ENCODE data around the gene KCNQ1.

The KCNQ1 gene

DNA sequence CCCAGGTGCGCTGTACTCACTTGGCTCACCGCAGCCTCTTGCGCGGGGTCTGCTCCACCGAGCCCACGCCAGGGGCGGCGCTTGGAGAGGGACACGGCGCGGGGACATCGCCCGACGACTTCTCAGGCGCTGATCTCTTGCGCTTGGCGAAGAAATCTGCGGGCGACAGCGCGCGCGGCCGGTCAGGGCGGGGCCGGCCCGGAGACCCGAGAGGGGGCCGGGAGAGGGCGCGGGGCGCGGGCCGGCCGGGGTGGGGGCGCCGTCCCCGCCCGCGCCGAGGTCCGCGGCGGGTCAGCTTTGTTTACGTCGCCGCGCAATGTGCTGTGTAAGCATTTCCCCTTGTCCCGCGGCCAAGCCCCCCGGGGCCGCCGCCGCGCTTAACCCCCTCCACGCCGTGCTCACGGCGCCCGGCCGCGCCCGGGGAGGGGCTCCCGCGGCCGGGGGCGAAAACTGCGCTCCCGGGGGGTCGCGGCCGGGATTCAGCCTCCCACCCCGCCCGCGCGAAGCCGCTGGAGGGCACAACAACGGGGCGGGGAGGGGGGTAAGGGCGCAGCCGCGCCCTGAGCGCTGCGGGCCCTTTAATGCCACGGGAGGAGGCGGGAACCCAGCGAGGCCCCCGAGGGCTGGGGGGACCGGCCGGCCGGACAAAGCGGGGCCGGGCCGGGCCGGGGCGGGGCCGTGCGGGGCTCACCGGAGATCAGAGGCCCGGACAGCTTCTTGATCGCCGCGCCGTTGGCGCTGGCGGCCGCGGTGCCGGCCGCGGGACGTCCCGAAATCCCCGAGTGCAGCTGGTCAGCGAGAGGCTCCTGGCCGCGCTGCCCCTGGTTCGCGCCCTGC lies 439.4 kb downstream of the KCNQ1 start:
- DNase-seq (ENCODE audit: low read depth in 2 of 2), result no peak

GRCh38 chr11:2885017-2885677 lies 440.3 kb downstream of the KCNQ1 start:
- no peak for DNase-seq (ENCODE audit: low read depth in 2 of 2)

- peak; percentile 61 to 75 for DNase-seq (ENCODE audit: low read depth in 2 of 2)
Observed at GRCh38 chr11:2885678-2886081, 440.9 kb downstream of the KCNQ1 start, which contains the start of gene CDKN1C. Gene CDKN1C, minus strand, starts transcription at chr11:2885775. Its CDS starts 319 bp downstream, at chr11:2885456.

GRCh38 chr11:2886191-2886894 lies 441.5 kb downstream of the KCNQ1 start:
- DNase-seq (ENCODE audit: low read depth in 2 of 2), result no peak

DNA sequence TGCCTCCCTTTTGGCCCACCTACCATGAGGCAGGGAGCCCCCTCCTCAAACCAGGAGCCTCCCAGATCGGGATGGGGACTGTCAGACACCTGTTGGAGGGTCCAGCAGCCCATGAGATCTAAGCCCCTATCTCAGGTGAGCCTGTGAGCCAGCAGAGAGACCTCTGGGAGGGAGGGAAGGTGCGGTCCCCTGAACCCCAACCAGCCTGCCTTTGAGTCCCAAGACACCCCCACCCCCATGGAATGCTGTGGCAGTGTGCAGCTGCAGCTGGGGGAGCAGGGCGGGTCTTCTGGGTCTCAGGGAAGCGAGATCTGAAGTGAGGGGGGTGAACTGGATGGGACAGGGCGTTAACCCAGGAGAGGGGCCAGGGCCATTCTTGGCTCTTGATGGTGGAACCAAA lies 442.1 kb downstream of the KCNQ1 start:
- no peak for DNase-seq (ENCODE audit: low read depth in 2 of 2)

- no peak for DNase-seq (ENCODE audit: low read depth in 2 of 2)
Observed at GRCh38 chr11:2887515-2888195, 442.8 kb downstream of the KCNQ1 start.

- peak; percentile 67 to 73 for DNase-seq (ENCODE audit: low read depth in 2 of 2)
Observed at GRCh38 chr11:2888266-2888968, 443.6 kb downstream of the KCNQ1 start.

DNA sequence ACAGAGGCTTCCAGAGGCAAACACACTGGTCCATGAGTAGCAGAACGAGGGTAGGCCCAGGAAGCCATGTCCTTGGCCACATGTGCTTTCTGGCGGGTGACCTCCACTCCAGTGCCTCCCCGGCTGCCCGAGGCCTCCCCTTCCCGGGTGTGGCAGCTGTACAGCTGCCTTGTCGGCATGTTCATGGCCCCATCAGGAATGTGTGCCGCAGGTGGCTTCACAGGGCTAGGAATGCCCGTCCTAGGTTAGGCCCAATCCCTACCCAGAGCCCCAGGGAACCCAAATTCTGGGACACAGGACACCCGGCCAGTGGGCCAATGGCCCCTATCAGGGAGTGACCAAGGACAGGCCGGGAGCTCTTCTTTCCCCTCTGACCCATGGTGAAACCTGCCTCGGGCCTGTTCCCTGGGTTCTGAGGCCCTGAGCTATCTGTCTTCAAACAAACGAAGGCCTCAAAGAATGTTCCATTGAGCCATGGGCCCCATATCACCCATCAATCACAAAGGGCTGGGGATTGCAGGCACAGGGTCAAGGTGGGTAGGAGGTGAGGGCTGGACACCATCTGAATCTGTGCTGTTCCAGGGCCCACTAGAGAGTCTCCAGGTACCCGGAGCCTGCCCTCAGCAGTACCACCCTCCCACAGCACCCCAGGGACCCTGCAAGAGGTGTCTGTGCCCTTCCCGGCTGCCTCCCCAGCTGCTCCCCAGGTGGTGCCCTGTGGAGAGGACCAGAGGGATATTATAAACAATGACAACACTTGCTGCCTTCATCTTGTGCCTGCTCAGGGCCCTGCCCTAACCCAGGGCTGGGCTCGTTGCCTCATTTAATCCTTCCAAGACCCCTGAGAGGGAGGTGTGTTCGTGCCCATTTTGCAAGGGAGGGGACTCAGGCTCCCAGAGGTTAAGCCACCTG lies 444.8 kb downstream of the KCNQ1 start:
- no peak for DNase-seq (ENCODE audit: low read depth in 2 of 2)

DNA sequence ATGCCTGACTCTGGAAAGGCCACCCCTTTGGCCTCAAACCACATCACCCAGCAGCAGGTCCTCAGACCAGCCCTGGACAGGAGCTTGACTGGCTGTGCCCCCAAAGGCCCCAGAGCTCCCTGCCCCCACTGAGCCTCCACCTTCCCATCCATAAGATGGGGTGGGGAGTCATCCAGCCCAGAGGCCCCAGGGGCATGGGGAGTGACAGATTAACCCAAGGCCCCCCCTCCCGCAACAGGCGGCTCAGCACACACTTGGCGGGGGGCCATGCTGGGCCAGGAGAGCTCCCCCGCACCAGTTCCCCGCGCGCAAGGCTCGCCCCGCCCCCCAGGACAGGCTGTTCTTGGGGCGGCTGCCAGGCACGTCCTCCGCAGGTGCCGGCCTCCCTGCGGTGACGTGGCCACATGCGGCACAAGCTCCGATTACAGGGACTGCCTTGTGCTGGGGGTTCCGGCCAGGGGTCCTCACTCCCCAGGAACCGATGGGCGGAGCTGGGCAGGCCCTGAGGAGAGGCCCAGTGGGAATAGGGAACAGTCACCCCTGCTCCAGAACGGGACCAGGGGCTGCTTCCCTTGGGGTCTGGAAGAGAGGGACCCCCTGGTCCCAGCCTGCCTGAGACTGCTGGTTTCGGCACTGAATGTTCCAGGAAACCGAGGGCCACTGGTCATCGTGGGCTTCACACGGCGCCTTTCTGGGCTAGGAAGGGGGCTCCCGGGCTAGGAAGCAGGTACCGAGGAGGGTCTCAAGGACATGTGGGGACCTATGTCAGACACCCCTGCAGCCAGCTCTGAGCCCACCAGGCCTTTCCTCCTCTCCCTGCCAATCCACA lies 445.9 kb downstream of the KCNQ1 start:
- DNase-seq (ENCODE audit: low read depth in 2 of 2), result no peak

DNA sequence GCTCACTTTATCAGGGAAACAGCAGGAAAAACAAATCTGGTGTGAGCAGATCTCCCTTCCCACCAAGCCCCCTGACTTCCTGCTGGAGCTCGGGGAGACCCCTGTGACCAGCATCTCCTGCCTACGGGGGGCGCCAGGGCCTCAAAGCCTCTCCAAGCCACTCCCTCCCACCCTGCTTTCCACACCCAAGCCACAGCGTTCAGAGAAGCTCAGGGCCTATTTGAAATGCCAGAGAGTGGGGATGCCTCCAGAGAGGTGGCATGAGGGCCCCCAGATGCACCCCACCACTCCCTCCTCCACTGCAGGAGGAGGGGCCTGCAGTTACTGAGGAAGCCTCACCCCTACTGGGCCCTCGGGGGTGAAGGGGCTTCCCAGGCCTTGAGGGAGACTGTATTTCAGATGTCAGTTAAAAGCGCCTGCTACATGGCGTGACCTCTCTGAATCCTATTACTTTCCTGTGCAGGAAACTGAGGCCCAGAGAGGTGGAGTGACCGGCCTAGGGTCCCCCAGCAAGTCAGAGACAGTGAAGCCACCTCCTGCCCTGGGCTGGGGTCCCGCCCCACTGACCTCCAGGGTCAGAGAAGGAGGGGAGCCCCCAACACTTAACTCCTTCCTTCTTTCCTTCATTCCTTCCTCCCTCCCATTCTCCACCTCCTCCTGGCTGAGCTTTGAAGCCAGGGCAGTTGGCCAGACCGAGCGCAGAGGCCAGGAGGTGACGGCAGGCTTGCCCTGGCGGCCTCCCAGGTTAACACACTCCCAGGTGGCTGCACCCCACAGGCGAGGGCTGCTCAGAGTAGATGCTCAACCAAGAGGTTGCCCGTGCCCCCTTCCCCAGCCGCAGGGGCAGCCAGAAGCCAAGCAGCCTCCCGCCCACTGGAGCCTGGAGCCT lies 446.8 kb downstream of the KCNQ1 start:
- no peak for DNase-seq (ENCODE audit: low read depth in 2 of 2)

DNA sequence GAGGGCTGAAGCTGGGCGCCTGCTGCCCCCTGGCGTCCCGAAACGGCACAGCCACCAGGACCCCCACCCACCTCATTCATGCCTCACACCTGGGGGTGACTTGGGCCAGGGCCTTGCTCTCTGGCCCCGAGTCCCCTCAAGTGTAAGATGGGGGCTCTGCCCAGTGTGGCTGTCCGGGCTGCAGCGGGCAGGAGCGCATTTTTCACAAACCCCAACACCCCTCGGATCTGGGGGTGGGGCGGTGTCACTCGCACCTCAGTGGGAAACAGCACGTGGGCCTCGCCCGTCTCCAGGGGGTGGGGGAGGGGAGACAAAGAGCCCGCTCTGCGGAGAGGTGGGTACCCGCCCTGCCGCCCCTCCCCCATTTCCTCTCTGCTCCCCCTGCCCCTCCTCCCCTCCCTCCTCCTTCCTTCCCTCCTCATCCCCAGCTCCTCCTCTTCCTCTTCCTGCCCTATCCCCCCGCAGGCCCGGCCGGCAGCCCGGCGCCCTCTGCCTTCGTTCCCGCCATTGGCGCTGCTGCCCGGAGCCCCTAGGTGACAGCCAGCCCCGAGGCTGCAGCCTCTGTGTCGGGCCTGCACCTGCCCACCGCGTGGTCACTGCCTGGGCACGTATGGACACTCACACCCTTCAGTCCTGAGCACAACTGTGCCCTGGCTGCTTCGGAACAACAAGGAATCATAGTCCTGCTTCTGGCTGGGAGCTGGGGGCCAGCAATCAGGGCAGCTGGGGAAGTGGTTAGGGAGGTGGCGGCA lies 447.6 kb downstream of the KCNQ1 start:
- DNase-seq (ENCODE audit: low read depth in 2 of 2), result peak in 1 of 2 donors; percentile 30

DNA sequence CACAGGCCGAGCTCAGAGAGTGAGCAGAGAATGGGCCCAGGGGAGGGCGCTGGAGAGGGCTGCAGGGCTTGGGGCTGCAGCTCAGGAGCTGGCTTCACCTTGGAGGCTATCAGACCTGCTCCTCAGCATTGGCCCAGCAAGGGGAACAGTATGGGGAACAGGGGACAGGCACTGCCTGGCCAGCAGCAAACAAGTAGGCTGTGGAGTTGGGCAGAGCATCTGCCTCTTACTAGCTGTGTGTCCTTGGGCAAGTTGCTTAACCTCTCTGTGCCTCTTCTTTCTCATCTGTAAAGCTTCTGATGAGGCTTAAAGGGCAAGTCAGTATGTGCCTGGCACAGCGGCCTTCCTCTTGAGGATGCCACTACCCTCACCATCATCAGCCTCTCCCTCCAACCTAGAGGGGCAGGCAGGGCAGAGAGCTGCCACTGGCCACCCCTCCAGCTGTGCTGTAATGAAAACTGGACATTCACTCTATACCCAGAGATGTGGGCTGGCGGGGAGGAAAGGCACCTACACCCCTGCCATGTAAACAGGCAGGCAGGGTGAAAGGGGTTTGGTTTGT lies 448.2 kb downstream of the KCNQ1 start:
- no peak for DNase-seq (ENCODE audit: low read depth in 2 of 2)

GRCh38 chr11:2893935-2894334 lies 449.1 kb downstream of the KCNQ1 start:
- DNase-seq (ENCODE audit: low read depth in 2 of 2), result no peak

GRCh38 chr11:2896047-2896446 lies 451.2 kb downstream of the KCNQ1 start:
- no peak for DNase-seq (ENCODE audit: low read depth in 2 of 2)

- no peak for DNase-seq (ENCODE audit: low read depth in 2 of 2)
Observed at GRCh38 chr11:2897048-2897447, 452.2 kb downstream of the KCNQ1 start.

- peak; percentile 28 to 39 for DNase-seq (ENCODE audit: low read depth in 2 of 2)
Observed at GRCh38 chr11:2898366-2899079, 453.7 kb downstream of the KCNQ1 start.

All from stimulated activated CD8-positive, alpha-beta memory T cell treated with anti-CD3 and anti-CD28 coated beads, Interleukin-15, amount 100 ng/mL, for 4 hours (primary cell).